CD4-positive, alpha-beta T cell treated with Interleukin-21 for 1 hour (primary cell): ENCODE measurements around the gene IQGAP3.

Experiments used
- DNase-seq: peaks from one replicate; pipeline ENCODE4 v3.0.0-alpha.2; 2020

IQGAP3 gene

GRCh38 chr1:156493154-156493631 lies 79.2 kb downstream of the IQGAP3 start:
- DNase-seq = no peak

- DNase-seq = no peak
These were observed 79.7 kb downstream of the IQGAP3 start for GRCh38 chr1:156492591-156493080.

GRCh38 chr1:156492013-156492590 lies 80.3 kb downstream of the IQGAP3 start:
- DNase-seq = no peak

GRCh38 chr1:156491151-156491949 lies 81.0 kb downstream of the IQGAP3 start:
- DNase-seq = no peak

- no peak for DNase-seq
These were observed 81.8 kb downstream of the IQGAP3 start for GRCh38 chr1:156490401-156491032.

- no peak for DNase-seq
These were observed 82.5 kb downstream of the IQGAP3 start for GRCh38 chr1:156489935-156490293.

GRCh38 chr1:156489166-156489934 lies 83.0 kb downstream of the IQGAP3 start:
- DNase-seq = peak; percentile 48

- peak; percentile 42 for DNase-seq
These were observed 83.7 kb downstream of the IQGAP3 start for GRCh38 chr1:156488566-156489165.

GRCh38 chr1:156487862-156488261 lies 84.5 kb downstream of the IQGAP3 start:
- DNase-seq = peak; percentile 33

GRCh38 chr1:156486421-156487344 lies 85.7 kb downstream of the IQGAP3 start:
- no peak for DNase-seq

GRCh38 chr1:156485984-156486383 lies 86.4 kb downstream of the IQGAP3 start:
- DNase-seq = no peak

- no peak for DNase-seq
These were observed 87.8 kb downstream of the IQGAP3 start for GRCh38 chr1:156484480-156485058.

GRCh38 chr1:156483397-156483796 lies 89.0 kb downstream of the IQGAP3 start:
- DNase-seq = no peak

GRCh38 chr1:156482276-156482675 lies 90.1 kb downstream of the IQGAP3 start:
- no peak for DNase-seq

GRCh38 chr1:156481527-156481926 lies 90.8 kb downstream of the IQGAP3 start:
- DNase-seq = peak; percentile 38

GRCh38 chr1:156480411-156481192 lies 91.8 kb downstream of the IQGAP3 start:
- DNase-seq = peak; percentile 85

- no peak for DNase-seq
These were observed 92.4 kb downstream of the IQGAP3 start for GRCh38 chr1:156480016-156480370.

- DNase-seq = no peak
These were observed 93.0 kb downstream of the IQGAP3 start for GRCh38 chr1:156479093-156480015.

- no peak for DNase-seq
These were observed 94.1 kb downstream of the IQGAP3 start for GRCh38 chr1:156478250-156478627.
